ENCODE data around the gene ALDH4A1.
A peak's percentile ranks its signal among the peaks of the same experiment; 100 is the strongest.

ALDH4A1 gene

DNA sequence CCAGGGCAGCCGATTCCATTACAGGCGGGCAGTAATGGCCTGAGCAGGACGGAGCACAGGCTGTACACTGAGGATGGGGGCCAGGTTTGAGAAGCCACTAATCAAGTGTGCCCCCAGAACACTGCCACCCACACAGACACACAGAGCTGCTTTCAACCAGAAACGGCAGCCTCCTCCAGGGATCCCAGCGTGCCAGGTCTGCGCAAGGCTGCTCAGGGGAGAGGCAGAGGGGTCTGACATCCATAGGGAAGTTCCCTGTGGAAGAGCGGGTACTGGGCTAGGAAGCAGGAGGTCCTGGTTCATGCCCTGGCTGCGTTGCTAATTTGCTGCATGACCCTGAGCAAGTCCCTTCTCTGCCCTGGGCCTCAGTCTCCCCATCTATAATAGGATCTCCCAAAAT lies 26.1 kb upstream of the ALDH4A1 start:
- TF ChIP-seq, protein P1, sequence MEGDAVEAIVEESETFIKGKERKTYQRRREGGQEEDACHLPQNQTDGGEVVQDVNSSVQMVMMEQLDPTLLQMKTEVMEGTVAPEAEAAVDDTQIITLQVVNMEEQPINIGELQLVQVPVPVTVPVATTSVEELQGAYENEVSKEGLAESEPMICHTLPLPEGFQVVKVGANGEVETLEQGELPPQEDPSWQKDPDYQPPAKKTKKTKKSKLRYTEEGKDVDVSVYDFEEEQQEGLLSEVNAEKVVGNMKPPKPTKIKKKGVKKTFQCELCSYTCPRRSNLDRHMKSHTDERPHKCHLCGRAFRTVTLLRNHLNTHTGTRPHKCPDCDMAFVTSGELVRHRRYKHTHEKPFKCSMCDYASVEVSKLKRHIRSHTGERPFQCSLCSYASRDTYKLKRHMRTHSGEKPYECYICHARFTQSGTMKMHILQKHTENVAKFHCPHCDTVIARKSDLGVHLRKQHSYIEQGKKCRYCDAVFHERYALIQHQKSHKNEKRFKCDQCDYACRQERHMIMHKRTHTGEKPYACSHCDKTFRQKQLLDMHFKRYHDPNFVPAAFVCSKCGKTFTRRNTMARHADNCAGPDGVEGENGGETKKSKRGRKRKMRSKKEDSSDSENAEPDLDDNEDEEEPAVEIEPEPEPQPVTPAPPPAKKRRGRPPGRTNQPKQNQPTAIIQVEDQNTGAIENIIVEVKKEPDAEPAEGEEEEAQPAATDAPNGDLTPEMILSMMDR (IDR thresholded peaks at IDR 0.05; ENCODE audit: low read depth, low read length): no peak
- H3K4me3 ChIP-seq (ENCODE audit: low read depth, low read length): no peak overlapping the region
- in situ Hi-C loops (cut with HindIII; ENCODE audit: low sequenced_read_pairs): no loop called here
- no peak for DNase-seq (ENCODE audit: low read depth, low spot score)

DNA sequence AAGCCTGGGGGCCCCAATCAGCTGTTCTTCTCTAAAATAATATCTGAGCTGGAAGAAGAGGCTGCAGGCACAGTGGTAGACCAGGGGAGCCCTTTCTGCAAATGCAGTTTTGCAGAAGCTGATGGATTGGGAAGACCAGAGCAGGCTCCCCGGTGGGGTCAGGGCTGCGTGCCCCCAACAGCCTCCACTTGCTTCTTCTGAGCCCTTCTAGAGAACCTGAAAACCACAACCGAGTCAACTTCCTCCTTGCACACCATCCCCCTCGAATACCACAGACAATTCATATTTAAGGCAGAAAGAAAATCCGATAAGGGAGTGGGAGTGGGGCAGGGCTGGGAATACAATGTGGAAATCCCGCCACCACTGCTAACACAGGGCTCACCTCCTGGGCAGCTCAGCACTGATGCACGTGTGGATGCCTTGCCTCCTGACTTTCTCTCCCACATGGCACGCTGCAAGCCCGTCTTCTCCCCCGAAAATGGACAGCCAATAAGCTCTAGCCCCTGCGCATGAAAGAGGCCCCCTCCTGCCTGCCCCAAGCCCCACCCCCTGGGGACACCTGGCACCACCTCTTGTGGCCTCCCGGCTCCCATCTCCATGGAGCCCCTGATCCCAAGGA lies 25.4 kb upstream of the ALDH4A1 start:
- TF ChIP-seq, protein P1 (IDR thresholded peaks at IDR 0.05; ENCODE audit: low read depth, low read length): no peak

DNA sequence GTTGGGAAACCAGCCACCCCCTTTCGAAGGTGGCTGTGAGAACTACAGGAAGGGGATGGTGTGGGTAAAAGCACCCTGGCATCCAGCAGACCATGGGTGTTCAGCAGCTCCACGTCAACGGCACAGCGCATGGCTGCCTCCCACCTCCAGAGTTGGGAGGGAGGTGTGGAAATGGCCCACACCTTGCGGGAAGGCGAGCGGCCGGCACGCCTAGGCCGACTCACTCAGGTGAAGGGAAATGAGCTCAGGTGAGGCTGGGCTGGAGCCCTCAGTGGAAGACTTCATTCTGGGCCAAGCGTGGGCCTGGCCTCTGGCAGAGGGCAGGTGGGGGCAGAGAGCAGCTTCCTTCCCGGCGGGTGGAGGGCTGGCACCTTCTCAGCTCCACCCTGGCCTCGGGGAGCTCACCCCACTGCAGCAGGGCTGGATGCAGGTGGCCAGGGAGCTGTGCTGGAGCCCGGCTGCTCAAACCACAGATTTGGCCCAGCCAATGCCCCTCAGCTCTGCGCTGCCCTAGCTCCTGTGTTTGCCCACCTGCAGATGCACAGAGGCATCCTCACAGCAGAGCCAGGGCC lies 24.8 kb upstream of the ALDH4A1 start:
- in situ Hi-C loops (cut with HindIII; ENCODE audit: low sequenced_read_pairs): no loop called here
- TF ChIP-seq, protein P1 (IDR thresholded peaks at IDR 0.05; ENCODE audit: low read depth, low read length): no peak
- no peak for DNase-seq (ENCODE audit: low read depth, low spot score)
- H3K4me3 ChIP-seq (ENCODE audit: low read depth, low read length): no peak overlapping the region

More for the DNA sequence above, 25.4 kb upstream of the ALDH4A1 start:
- peak; percentile 54 for DNase-seq (ENCODE audit: low read depth, low spot score)
- in situ Hi-C loops (cut with HindIII; ENCODE audit: low sequenced_read_pairs): no loop called here
- no peak overlapping the region for H3K4me3 ChIP-seq (ENCODE audit: low read depth, low read length)

DNA sequence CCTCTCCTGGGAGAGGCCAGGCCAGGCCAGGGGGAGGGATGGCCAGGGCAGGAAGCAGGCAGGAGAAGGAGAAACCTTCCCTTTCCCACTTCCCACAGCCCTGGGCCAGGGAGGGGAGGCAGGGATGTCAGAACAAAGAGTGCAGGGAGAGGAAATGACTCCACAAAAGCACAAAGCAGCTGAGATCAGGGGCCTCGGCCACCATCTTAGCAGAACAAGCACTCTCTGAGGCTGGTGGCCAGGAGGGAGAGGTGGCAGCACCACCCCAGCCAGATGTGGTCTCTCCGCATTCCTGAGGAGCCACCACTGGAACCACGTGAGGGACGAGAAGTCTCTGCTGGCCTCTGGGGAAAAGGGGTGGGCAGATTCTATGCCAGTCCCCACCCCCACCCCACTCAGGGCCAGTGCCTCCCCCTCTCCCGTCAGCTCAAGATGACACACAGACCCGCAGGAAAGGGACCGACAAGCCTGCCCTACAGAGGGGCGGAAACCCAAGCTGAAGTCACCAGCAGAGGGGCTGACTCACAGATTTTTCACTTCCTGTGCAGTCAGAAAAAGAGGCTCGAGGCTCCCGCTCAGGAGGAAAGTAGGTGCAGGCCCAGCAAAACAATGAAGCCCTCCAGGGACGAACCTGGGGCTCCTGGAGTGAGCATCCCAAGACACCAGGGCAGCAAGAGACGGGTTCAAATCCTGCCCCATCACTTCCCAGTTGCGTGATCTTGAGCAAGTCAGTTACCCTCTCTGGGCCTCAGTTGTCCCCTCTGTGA lies 24.1 kb upstream of the ALDH4A1 start:
- TF ChIP-seq, protein P1 (IDR thresholded peaks at IDR 0.05; ENCODE audit: low read depth, low read length): no peak
- peak; percentile 93 for DNase-seq (ENCODE audit: low read depth, low spot score)
- in situ Hi-C loops (cut with HindIII; ENCODE audit: low sequenced_read_pairs): no loop called here
- H3K4me3 ChIP-seq (ENCODE audit: low read depth, low read length): no peak overlapping the region

DNA sequence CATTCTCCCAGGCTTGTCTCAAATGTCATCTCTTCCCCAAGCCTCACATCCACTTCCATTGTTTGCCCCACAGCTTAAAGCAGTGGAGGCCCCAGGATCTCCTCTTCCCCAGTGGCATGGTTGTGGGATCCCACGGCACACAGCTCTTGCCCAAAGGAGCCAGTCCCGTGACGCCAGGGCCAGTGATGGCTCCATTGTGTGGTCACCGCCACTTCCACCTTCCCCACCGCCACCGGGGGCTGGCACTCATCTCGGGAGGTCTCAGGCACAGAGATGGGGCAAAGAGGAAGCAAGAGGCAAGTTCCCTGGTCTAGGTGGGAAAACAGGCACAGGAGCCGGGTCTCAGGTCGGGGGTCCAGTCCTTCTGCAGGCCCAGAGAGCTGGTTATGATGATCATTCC lies 22.9 kb upstream of the ALDH4A1 start:
- in situ Hi-C loops (cut with HindIII; ENCODE audit: low sequenced_read_pairs): no loop called here
- TF ChIP-seq, protein P1 (IDR thresholded peaks at IDR 0.05; ENCODE audit: low read depth, low read length): no peak
- H3K4me3 ChIP-seq (ENCODE audit: low read depth, low read length): no peak overlapping the region
- no peak for DNase-seq (ENCODE audit: low read depth, low spot score)

DNA sequence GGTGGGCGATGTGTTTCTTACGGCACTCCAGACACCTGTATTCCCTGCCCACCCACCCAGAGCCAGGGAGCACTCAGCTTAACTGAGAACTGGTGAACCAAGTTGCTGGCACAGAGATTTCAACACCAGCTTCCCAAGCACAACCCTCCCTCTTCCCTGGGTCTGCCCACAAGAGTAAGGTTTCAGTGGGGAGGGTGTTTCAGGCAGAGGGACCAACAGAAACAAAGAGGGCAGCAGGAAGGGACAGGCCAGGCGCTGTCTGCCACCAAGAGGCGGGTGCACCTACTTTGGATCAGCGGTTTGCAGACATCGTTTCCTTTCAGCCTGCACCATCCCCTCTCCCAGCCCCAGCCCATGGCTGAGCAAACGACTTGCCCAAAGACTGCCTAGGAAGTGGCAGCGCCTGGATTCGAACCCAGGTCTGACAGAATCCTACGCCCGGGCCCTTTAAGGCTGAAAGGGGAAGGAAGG lies 21.9 kb upstream of the ALDH4A1 start:
- DNase-seq (ENCODE audit: low read depth, low spot score): no peak
- TF ChIP-seq, protein P1 (IDR thresholded peaks at IDR 0.05; ENCODE audit: low read depth, low read length): no peak
- in situ Hi-C loops (cut with HindIII; ENCODE audit: low sequenced_read_pairs): no loop called here
- H3K4me3 ChIP-seq (ENCODE audit: low read depth, low read length): no peak overlapping the region

Data from astrocyte of the spinal cord (primary cell).